ENCODE results near the gene EEIG1.

Gene EEIG1

DNA sequence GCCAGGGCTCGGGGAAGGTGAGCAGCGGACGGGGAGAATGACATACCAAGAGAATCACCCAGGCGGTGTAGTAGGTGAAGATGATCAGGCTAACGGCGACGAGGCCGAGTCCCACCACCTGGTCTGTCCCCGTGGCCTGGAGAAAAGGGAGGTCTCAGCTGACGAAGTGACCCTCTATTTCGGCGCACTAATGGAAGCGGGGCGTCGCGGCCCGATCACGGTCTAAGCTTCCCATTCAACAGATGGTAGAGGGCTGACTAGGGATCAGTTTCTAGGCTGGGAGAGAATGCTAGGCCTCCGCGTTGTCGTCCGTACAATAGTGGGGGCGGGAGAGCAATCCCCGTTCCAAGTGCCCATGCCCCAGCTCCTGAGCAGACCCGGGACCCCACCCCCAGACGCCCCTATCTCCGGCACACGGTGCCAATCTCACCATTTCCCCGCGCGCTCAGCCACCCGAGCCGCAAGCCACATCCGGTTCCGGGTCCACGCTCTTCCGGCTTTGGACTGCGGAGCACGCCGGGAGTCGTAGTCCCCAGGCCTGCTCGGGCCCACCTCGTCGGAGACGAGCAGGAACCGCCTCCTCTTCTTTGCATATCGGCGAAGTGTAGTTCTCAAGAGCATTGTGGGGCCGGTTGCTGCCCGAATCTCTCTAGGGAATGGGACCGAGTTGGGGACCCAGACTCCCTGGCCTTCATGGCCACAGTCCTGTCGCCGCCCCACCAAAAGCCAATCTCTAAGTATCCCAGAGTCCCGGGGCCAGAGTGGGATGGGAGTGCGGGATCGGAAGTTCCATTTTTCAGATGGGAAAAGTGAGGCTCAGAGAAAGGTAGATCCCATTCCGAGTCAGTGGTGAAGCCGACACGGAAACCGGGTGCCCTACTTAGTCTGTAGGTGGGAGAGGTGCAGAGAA, 43.1 kb downstream of the EEIG1 start, which contains the start of gene DPM2:
TSS of gene DPM2 (minus strand) at position 467 of the 910 bp plus-strand sequence. CDS start at position 433, 34 bp downstream.
- peak; percentile 87 for DNase-seq

DNA sequence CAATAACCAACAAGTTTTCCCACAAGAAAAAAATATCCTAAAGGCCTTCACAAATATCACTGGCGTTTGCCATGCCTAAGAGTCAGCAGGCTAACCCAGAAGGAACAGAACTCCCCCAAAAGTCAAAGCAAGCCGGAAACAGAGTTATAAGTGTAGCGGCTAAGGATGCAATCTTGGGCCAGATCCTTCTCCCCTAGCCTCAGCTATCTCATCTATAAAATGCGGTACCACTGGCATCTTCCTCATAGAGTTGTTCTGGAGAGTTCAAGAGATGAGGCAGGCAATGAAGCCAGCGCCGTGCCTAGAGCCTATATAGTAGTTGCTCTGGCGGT, 43.8 kb downstream of the EEIG1 start:
- DNase-seq, result no peak

DNA sequence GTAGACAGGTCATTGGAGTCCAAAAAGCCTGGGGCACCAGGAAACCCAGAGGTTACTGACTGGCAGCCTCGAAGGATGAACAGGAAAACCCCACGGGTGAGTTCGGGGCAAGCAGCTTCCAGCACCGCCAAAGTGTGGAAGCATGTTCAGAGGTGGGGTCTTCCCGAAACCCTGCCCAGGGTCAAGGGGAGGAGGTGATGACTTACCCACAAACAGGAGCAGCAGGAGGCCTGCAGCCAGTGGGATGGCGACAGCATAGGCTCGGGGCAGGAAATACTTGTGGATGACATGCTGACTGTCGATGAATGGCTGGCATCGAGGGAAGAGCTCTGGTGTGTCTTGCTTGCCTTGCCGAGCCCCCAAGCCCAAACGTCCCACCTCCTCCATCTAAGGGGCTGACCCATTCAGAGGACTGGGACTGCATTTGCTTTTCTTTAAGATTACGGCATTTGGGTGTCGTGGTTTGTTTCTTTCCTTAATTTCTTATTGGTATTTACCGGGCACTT, 44.4 kb downstream of the EEIG1 start:
- no peak for DNase-seq

DNA sequence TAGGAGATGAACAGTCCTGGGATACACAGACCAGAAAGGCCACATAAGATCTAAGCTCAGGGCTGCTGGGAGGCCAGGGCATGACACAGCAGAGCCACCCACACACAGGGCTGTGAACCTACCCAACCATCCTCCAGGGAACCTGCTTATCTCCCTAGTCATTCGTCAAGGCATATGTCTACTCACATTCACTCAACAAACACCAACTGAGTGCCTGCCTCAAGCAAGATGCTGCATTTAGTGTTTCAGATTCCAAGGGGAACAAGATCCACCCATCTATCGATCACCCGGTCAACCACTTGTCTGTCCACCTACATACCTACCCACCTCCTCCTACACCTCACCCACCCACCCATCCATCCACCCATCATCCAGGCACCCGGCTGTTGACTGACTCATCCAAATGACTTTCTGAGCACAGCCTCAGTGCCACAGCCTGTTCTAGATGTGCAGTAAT, 45.0 kb downstream of the EEIG1 start:
- DNase-seq, result no peak

DNA sequence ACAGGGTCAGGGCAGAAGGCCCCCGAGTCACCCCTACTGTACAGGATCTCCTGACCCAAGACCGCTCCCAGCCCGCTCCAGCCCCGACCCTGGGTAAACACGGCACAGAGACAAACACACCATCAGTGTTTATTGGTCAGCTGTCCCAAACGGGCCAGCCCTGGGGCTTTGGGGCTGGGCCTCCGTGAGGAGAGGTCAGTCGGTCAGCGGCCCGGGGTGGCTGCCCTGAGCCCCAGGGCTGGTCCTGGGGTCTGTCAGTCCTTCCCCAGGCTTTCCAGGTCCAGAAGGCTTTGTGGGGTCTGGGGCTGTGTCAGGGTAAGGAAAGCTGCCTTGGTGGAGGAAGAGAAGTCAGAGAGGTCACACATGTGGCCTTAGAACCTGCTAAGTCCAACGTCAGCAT, 45.8 kb downstream of the EEIG1 start:
- DNase-seq, result no peak

DNA sequence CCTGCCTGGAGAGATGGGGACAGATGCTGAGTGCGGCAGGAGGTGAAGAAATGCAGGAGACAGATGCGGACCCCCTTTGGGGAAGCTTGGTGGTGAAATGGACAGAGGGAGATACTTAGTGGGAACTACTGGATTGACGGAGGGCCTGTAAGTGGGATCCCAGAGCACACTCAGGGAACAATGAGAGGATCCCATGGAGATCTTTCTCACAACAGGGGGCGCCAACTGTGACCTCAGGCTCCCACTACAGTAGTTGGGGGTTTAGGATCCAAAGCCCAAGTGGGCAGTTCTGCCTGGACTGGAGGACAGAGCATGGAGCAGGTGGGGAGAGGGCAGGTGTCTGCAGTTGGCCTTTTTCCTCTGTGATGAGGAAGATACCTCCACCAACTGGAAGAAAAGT, 46.5 kb downstream of the EEIG1 start:
- DNase-seq, result no peak

DNA sequence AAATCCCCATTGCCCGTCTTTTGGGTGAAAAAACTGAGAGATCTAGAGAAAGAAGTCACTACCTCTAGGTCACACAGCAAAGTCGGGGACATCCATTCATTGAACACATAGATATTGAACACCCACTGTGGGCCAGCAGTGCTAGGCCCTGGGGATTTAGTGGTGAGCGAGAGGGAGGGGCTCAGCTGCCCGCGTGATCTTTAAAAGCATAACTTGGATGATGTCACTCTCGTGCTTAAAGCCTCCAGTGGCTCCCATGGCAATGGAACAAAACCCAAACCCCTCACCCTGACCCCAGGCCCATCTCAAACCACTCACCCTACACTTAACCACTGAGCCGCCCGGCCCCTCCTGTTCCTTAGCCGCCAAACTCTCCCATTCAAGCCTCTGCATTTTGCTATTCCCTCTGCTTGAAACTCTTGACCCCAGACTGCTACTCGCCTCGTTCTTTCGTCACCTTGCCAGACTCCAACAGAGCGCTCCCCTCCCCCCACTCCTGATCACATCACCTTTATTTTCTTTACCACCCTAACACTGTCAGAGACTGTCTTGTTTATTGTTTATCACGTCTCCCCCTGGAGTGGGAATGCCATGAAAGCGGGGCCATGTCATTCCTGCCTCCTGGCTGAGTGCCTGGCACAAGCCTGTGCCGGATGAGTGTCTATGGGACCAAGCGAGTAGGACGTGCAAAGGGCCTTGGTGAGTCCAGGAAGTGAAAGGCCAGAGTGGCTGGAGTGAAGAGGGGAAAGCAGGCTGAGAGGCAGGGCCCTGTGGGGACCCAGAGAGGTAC, 49.5 kb downstream of the EEIG1 start:
- no peak for DNase-seq
